Activated T-cell treated with anti-CD3 and anti-CD28 coated beads, Interleukin-2, amount 50 U/mL, for 72 hours (primary cell): ENCODE data around the gene ATP9A. TPM values are rescaled to one million over a fixed set of nuclear protein-coding genes. Genes with fewer than 3 reads are reported as not detected.

Experiments
- ATAC-seq, 2 donors: fragments of 150-1000 bp; cut with Tn5 transposase; replicated peaks in 1 of 2; 2 replicates each; pipeline ENCODE4 v1.10.0; 2021; ENCODE audit warnings: moderate library complexity in 2 of 2, mild to moderate bottlenecking in 1 of 2
- DNase-seq, 2 donors: peaks; one replicate each; pipeline ENCODE4 v3.0.0; 2021 to 2022; ENCODE audit warnings: mixed read lengths in 1 of 2
- H3K27ac Mint-ChIP-seq: one replicate; pipeline ENCODE4 v1.8.0; 2022; ENCODE audit warnings: mild to moderate bottlenecking, moderate library complexity, mixed read lengths
- H3K27me3 Mint-ChIP-seq: one replicate; pipeline ENCODE4 v1.8.0; 2022; ENCODE audit warnings: low read depth, mixed read lengths
- H3K36me3 Mint-ChIP-seq, 2 donors: one replicate each; pipeline ENCODE4 v1.8.0; 2022; ENCODE audit warnings: mixed read lengths in 2 of 2, mild to moderate bottlenecking in 1 of 2; ENCODE audit not compliant: insufficient read depth in 2 of 2
- H3K4me1 Mint-ChIP-seq: one replicate; pipeline ENCODE4 v1.8.0; 2022; ENCODE audit warnings: low read depth, mixed read lengths
- H3K4me3 Mint-ChIP-seq, 2 donors: one replicate each; pipeline ENCODE4 v1.8.0; 2022; ENCODE audit warnings: mild to moderate bottlenecking in 2 of 2, mixed read lengths in 2 of 2, moderate library complexity in 2 of 2
- H3K9me3 Mint-ChIP-seq, 2 donors: one replicate each; pipeline ENCODE4 v1.8.0; 2022; ENCODE audit warnings: mixed read lengths in 2 of 2
- total RNA-seq, 2 donors: library from RNA; stranded (reverse); gene quantifications; one replicate each; pipeline ENCODE4 v1.2.3, GENCODE V29; 2022

ATP9A gene
- total RNA-seq, 2 donors from 2014 or later, result 1.3 to 3.8 TPM

GRCh38 chr20:51636123-51636522 lies 132.1 kb downstream of the ATP9A start:
- H3K27ac Mint-ChIP-seq, result peak overlapping the region; percentile 79
- peak overlapping the region in 1 of 2 donors; percentile 33 for H3K4me3 Mint-ChIP-seq
- ATAC-seq (peak; percentile 53 to 86), DNase-seq (peak; percentile 24 to 52)
- H3K36me3 Mint-ChIP-seq, result no peaks in the 10 kb centered on the region
- peaks cover 13% of the 10 kb centered on the region for H3K4me1 Mint-ChIP-seq
- H3K27me3 Mint-ChIP-seq, result peaks cover 49% of the 10 kb centered on the region
- no peaks in the 10 kb centered on the region for H3K9me3 Mint-ChIP-seq

GRCh38 chr20:51635680-51636079 lies 132.5 kb downstream of the ATP9A start:
- no peaks in the 10 kb centered on the region for H3K36me3 Mint-ChIP-seq
- peaks cover 18% of the 10 kb centered on the region for H3K4me1 Mint-ChIP-seq
- H3K4me3 Mint-ChIP-seq, result peak overlapping the region in 1 of 2 donors; percentile 33

GRCh38 chr20:51634877-51635276 lies 133.3 kb downstream of the ATP9A start:
- ATAC-seq, result no peak
- Mint-ChIP-seq H3K27ac (no peak overlapping the region), H3K27me3 (peaks cover 60% of the 10 kb centered on the region), H3K4me3 (no peak overlapping the region), H3K36me3 (no peaks in the 10 kb centered on the region), H3K9me3 (no peaks in the 10 kb centered on the region), H3K4me1 (peaks cover 26% of the 10 kb centered on the region)
- DNase-seq, result no peak

More at GRCh38 chr20:51635680-51636079, 132.5 kb downstream of the ATP9A start:
- Mint-ChIP-seq H3K27ac (peak overlapping the region; percentile 79), H3K27me3 (peaks cover 54% of the 10 kb centered on the region), H3K9me3 (no peaks in the 10 kb centered on the region)
- ATAC-seq (peak in 1 of 2 donors; percentile 1), DNase-seq (no peak)

- no peak for DNase-seq
- Mint-ChIP-seq H3K27me3 (peaks cover 66% of the 10 kb centered on the region), H3K4me3 (no peak overlapping the region), H3K9me3 (no peaks in the 10 kb centered on the region), H3K4me1 (peaks cover 29% of the 10 kb centered on the region), H3K27ac (no peak overlapping the region), H3K36me3 (no peaks in the 10 kb centered on the region)
- no peak for ATAC-seq
These were observed 133.9 kb downstream of the ATP9A start for GRCh38 chr20:51634257-51634656.

- peaks cover 0 to 1% of the 10 kb centered on the region in 2 donors for H3K36me3 Mint-ChIP-seq
- peaks cover 36% of the 10 kb centered on the region for H3K4me1 Mint-ChIP-seq
- no peak for ATAC-seq
- peaks cover 72% of the 10 kb centered on the region for H3K27me3 Mint-ChIP-seq
- peak overlapping the region in 1 of 2 donors; percentile 10 for H3K4me3 Mint-ChIP-seq
- DNase-seq, result no peak
- no peak overlapping the region for H3K27ac Mint-ChIP-seq
- no peaks in the 10 kb centered on the region for H3K9me3 Mint-ChIP-seq
These were observed 134.8 kb downstream of the ATP9A start for GRCh38 chr20:51633430-51633829.

- H3K4me3 Mint-ChIP-seq, result peak overlapping the region in 1 of 2 donors; percentile 86
- H3K27me3 Mint-ChIP-seq, result peaks cover 65% of the 10 kb centered on the region
- H3K36me3 Mint-ChIP-seq, result peaks cover 0 to 1% of the 10 kb centered on the region in 2 donors
- H3K4me1 Mint-ChIP-seq, result peaks cover 41% of the 10 kb centered on the region
- no peak overlapping the region for H3K27ac Mint-ChIP-seq
- ATAC-seq (no peak), DNase-seq (no peak)
- no peaks in the 10 kb centered on the region for H3K9me3 Mint-ChIP-seq
These were observed 136.2 kb downstream of the ATP9A start for GRCh38 chr20:51631953-51632352.

- Mint-ChIP-seq H3K4me1 (peaks cover 41% of the 10 kb centered on the region), H3K4me3 (peak overlapping the region; percentile 45 to 86)
These were observed 136.9 kb downstream of the ATP9A start for GRCh38 chr20:51631011-51631950.

GRCh38 chr20:51629399-51630058 lies 138.7 kb downstream of the ATP9A start:
- peak overlapping the region; percentile 24 to 44 for H3K4me3 Mint-ChIP-seq
- H3K4me1 Mint-ChIP-seq, result peaks cover 41% of the 10 kb centered on the region

More at GRCh38 chr20:51631011-51631950, 136.9 kb downstream of the ATP9A start:
- H3K27me3 Mint-ChIP-seq, result peaks cover 61% of the 10 kb centered on the region
- H3K27ac Mint-ChIP-seq, result peak overlapping the region; percentile 82
- ATAC-seq (peak; percentile 57 to 72), DNase-seq (peak; percentile 39 to 55)
- H3K36me3 Mint-ChIP-seq, result peaks cover 0 to 1% of the 10 kb centered on the region in 2 donors
- H3K9me3 Mint-ChIP-seq, result no peaks in the 10 kb centered on the region

GRCh38 chr20:51628533-51629398 lies 139.4 kb downstream of the ATP9A start:
- H3K27me3 Mint-ChIP-seq, result peaks cover 49% of the 10 kb centered on the region
- ATAC-seq (peak; percentile 60 to 73), DNase-seq (peak in 1 of 2 donors; percentile 37)
- peak overlapping the region in 1 of 2 donors; percentile 44 for H3K4me3 Mint-ChIP-seq
- no peaks in the 10 kb centered on the region for H3K9me3 Mint-ChIP-seq
- peaks cover 41% of the 10 kb centered on the region for H3K4me1 Mint-ChIP-seq
- H3K36me3 Mint-ChIP-seq, result peaks cover 0 to 1% of the 10 kb centered on the region in 2 donors
- H3K27ac Mint-ChIP-seq, result peak overlapping the region; percentile 3

More at GRCh38 chr20:51629399-51630058, 138.7 kb downstream of the ATP9A start:
- DNase-seq (no peak), ATAC-seq (no peak)
- peak overlapping the region; percentile 3 for H3K27ac Mint-ChIP-seq
- no peaks in the 10 kb centered on the region for H3K9me3 Mint-ChIP-seq
- peaks cover 54% of the 10 kb centered on the region for H3K27me3 Mint-ChIP-seq
- H3K36me3 Mint-ChIP-seq, result peaks cover 0 to 1% of the 10 kb centered on the region in 2 donors

- DNase-seq (no peak), ATAC-seq (no peak)
- H3K4me3 Mint-ChIP-seq, result no peak overlapping the region
- H3K27ac Mint-ChIP-seq, result no peak overlapping the region
- peaks cover 37% of the 10 kb centered on the region for H3K27me3 Mint-ChIP-seq
- no peaks in the 10 kb centered on the region for H3K9me3 Mint-ChIP-seq
- H3K4me1 Mint-ChIP-seq, result peaks cover 36% of the 10 kb centered on the region
- peaks cover 0 to 1% of the 10 kb centered on the region in 2 donors for H3K36me3 Mint-ChIP-seq
These were observed 140.6 kb downstream of the ATP9A start for GRCh38 chr20:51627586-51627985.

- ATAC-seq, result no peak
- Mint-ChIP-seq H3K4me1 (peaks cover 20% of the 10 kb centered on the region), H3K9me3 (no peaks in the 10 kb centered on the region), H3K27me3 (peaks cover 14% of the 10 kb centered on the region), H3K27ac (no peak overlapping the region), H3K4me3 (no peak overlapping the region), H3K36me3 (peaks cover 0 to 1% of the 10 kb centered on the region in 2 donors)
- DNase-seq, result no peak
These were observed 143.1 kb downstream of the ATP9A start for GRCh38 chr20:51625105-51625504.

- no peak overlapping the region for H3K4me3 Mint-ChIP-seq
- DNase-seq (peak; percentile 69 to 77), ATAC-seq (peak; percentile 49 to 54)
- peaks cover 17% of the 10 kb centered on the region for H3K4me1 Mint-ChIP-seq
- H3K27ac Mint-ChIP-seq, result no peak overlapping the region
- H3K36me3 Mint-ChIP-seq, result peaks cover 0 to 1% of the 10 kb centered on the region in 2 donors
- H3K27me3 Mint-ChIP-seq, result peaks cover 5% of the 10 kb centered on the region
- no peaks in the 10 kb centered on the region for H3K9me3 Mint-ChIP-seq
These were observed 143.9 kb downstream of the ATP9A start for GRCh38 chr20:51624157-51624731.
